ENCODE data around the gene C6orf47. TPM values are rescaled to one million over a fixed set of nuclear protein-coding genes. Genes with fewer than 3 reads are reported as not detected.

C6orf47 gene
- total and polyA plus RNA-seq, 2 of the 8 experiments (the other 6 are each of a cell fraction or from before 2014, with no cell fraction given): 4.7 to 14.6 TPM

DNA sequence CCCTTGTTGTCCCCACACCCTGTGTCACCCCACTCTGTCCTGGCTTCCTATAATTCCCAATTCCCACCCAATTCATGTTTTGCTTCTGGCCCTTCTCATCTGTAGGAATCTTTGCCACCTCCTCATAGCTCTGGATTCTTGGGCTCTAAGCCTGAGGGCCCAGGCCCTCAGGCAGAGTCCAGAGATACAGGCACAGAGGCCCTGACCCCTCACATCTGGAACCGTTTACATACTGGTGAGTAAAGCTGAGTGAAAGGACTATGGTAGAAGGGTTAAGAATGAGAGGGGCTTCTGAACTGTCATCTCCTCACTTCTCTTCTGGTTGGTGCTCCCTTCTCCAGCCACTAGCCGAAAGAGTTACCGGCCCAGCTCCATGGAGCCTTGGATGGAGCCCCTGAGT, 26.4 kb downstream of the C6orf47 start:
- no peaks in the 10 kb centered on the region for H3K4me1 ChIP-seq (replicated peaks in 1 of 4; ENCODE audit: control insufficient read depth in 3 of 4, insufficient read depth in 4 of 4, low read length in 3 of 4)
- no peak overlapping the region for H3K4me3 ChIP-seq (ENCODE audit: extremely low read depth in 1 of 4, insufficient read depth in 2 of 4, low read depth in 3 of 4, low read length in 4 of 4)
- no peak overlapping the region for H3K4ac ChIP-seq (replicated peaks; ENCODE audit: insufficient read length, low read depth, low read length)
- H4K5ac ChIP-seq (ENCODE audit: insufficient read length, low read depth, low read length): no peak overlapping the region
- H3K18ac ChIP-seq (ENCODE audit: extremely low read depth, low read length): no peak overlapping the region
- DNase-seq (ENCODE audit: low read depth in 1 of 2, low spot score in 2 of 2) (no peak), FAIRE-seq (no peak)
- H2AFZ ChIP-seq (ENCODE audit: low read length): no peak overlapping the region
- no peak overlapping the region for H4K8ac ChIP-seq (ENCODE audit: extremely low read depth, insufficient read depth, low read length)
- H3K9me3 ChIP-seq (ENCODE audit: insufficient read depth in 2 of 2, low read depth in 1 of 2, low read length in 1 of 2): no peaks in the 10 kb centered on the region
- H3K9ac ChIP-seq (replicated peaks in 1 of 4; ENCODE audit: extremely low read depth in 1 of 4, low read depth in 3 of 4, low read length in 3 of 4): no peak overlapping the region
- ChIA-PET CTCF (ENCODE audit: partially characterized antibody) (interaction anchor here (0.5 to 3.0 kb wide), 7 partner anchors 11 to 88 kb away, joined by 3 to 11 read pairs (median 6); partner anchors contain the start of genes ATP6V1G2, BAG6 and GPANK1), POLR2A (ENCODE audit: partially characterized antibody) (interaction anchor here (0.7 to 34.9 kb wide), 6 partner anchors 9 to 193 kb away, joined by 3 to 883 read pairs (median 62); partner anchors contain the start of genes APOM, BAG6, C6orf47 and CSNK2B)
- no peak overlapping the region for H2AK5ac ChIP-seq (ENCODE audit: low read depth, low read length)
- H2BK20ac ChIP-seq (ENCODE audit: low read length): no peak overlapping the region
- H4K91ac ChIP-seq (replicated peaks; ENCODE audit: insufficient read length, low read length): no peak overlapping the region
- no peak overlapping the region for H2BK120ac ChIP-seq (replicated peaks; ENCODE audit: low read depth, low read length)
- H3K27me3 ChIP-seq (replicated peaks in 1 of 4; ENCODE audit: control insufficient read depth in 3 of 4, extremely low read depth in 1 of 4, insufficient read depth in 3 of 4, low read length in 3 of 4): no peaks in the 10 kb centered on the region
- no peak overlapping the region for H3K23ac ChIP-seq (ENCODE audit: insufficient read length)
- H2BK15ac ChIP-seq (ENCODE audit: low read length): no peak overlapping the region
- peaks cover 64 to 98% (median 84%) of the 10 kb centered on the region in 4 experiments for H3K36me3 ChIP-seq (ENCODE audit: control insufficient read depth in 2 of 4, insufficient read depth in 4 of 4, low read length in 3 of 4)
- no peak overlapping the region for H3K56ac ChIP-seq (replicated peaks; ENCODE audit: insufficient read length, low read depth, low read length)
- WGBS, 2 experiments (ENCODE audit: extremely low coverage in 1 of 2, insufficient coverage in 1 of 2, insufficient read length in 1 of 2, insufficient replicate concordance in 2 of 2, low coverage in 1 of 2, low lambda C conversion rate in 2 of 2, missing lambda C conversion rate in 1 of 2): 91% methylated on average over 3 of the region's 3 CpGs; no CpG with 5 or more reads in 1 of the 2 experiments
- no peak overlapping the region for H3K27ac ChIP-seq (ENCODE audit: low read depth, low read length)
- H3K23me2 ChIP-seq (ENCODE audit: low read depth, low read length): no peaks in the 10 kb centered on the region
- H3K4me2 ChIP-seq (ENCODE audit: insufficient read depth in 1 of 2, low read depth in 2 of 2, low read length in 2 of 2): no peak overlapping the region
- no peak for TF ChIP-seq RAD21 (IDR thresholded peaks at IDR 0.05 in 1 of 2, conservative IDR thresholded peaks at IDR 0.05 in 1 of 2; ENCODE audit: low read depth in 2 of 2, low read length in 2 of 2)
- H2BK5ac ChIP-seq (ENCODE audit: low read depth, low read length): no peak overlapping the region
- peaks cover 17 to 22% of the 10 kb centered on the region in 2 experiments for H4K20me1 ChIP-seq (replicated peaks in 1 of 2; ENCODE audit: control insufficient read depth in 1 of 2, insufficient read depth in 2 of 2, low read length in 2 of 2)
- H3K79me2 ChIP-seq (ENCODE audit: control insufficient read depth in 1 of 2, insufficient read depth in 2 of 2, low read length in 2 of 2): no peaks in the 10 kb centered on the region; a peak in 1 of 4 replicates
- H3K79me1 ChIP-seq (ENCODE audit: low read depth, low read length): peaks cover 9% of the 10 kb centered on the region; the same call in 1 of the 2 replicates
- no peak overlapping the region for H3K14ac ChIP-seq (ENCODE audit: insufficient read length)
- H2BK12ac ChIP-seq (ENCODE audit: low read depth, low read length): no peak overlapping the region
